CD4-positive, alpha-beta memory T cell (primary cell): ENCODE data around the gene FDPS. TPM values are rescaled to one million over a fixed set of nuclear protein-coding genes. Genes with fewer than 3 reads are reported as not detected.
"Not testable (repeated sequence)": the region's sequence is repeated elsewhere in the genome, so short reads cannot be mapped to it uniquely, and the experiment has no call there.

ENCODE experiments used
- CTCF ChIA-PET: fragments of 350-600 bp; sonication (Branson Sonifier 250); formaldehyde crosslinking; loops from one replicate; lab custom pipeline; 2021; ENCODE audit warnings: inconsistent platforms; ENCODE audit not compliant: partially characterized antibody; lab: Charles Lee
- POLR2A ChIA-PET: fragments of 350-600 bp; sonication (Branson Sonifier 250); formaldehyde crosslinking; loops from one replicate; lab custom pipeline; 2021; ENCODE audit not compliant: partially characterized antibody; lab: Charles Lee
- DNase-seq, 5 donors: peaks; one replicate each; pipeline versions ENCODE4 v3.0.0 to v3.0.0-alpha.2; 2020 to 2022; ENCODE audit warnings: mixed read lengths in 1 of 5
- H3K27ac ChIP-seq: one replicate; pipeline ENCODE4 v1.7.0; 2013; ENCODE audit warnings: low read depth, low read length
- H3K27me3 ChIP-seq: 2 replicates; pipeline ENCODE4 v1.7.0; 2013; ENCODE audit warnings: mild to moderate bottlenecking, low read length, moderate library complexity; ENCODE audit not compliant: insufficient read depth
- H3K36me3 ChIP-seq: 2 replicates; pipeline ENCODE4 v1.7.0; 2013; ENCODE audit warnings: mild to moderate bottlenecking, low read length, moderate library complexity; ENCODE audit not compliant: insufficient read depth
- H3K4me1 ChIP-seq: 2 replicates; pipeline ENCODE4 v1.7.0; 2013; ENCODE audit warnings: mild to moderate bottlenecking, low read length, moderate library complexity; ENCODE audit not compliant: insufficient read depth
- H3K4me3 ChIP-seq, 2 donors: one replicate each; pipeline ENCODE4 v1.7.0; 2013; ENCODE audit warnings: low read length in 2 of 2, mild to moderate bottlenecking in 1 of 2
- H3K9me3 ChIP-seq, 2 donors: one replicate each; pipeline ENCODE4 v1.7.0; 2013; ENCODE audit warnings: low read length in 2 of 2, control low read depth in 1 of 2; ENCODE audit not compliant: control insufficient read depth in 1 of 2
- H3K27ac Mint-ChIP-seq, 7 donors: one replicate each; pipeline ENCODE4 v1.8.0; 2020 to 2021; ENCODE audit warnings: mixed read lengths in 7 of 7, mild to moderate bottlenecking in 6 of 7, inconsistent platforms in 3 of 7, moderate library complexity in 3 of 7
- H3K27me3 Mint-ChIP-seq, 2 donors: one replicate each; pipeline ENCODE4 v1.8.0; 2020 to 2021; ENCODE audit warnings: mixed read lengths in 2 of 2
- H3K36me3 Mint-ChIP-seq, 2 donors: one replicate each; pipeline ENCODE4 v1.8.0; 2020 to 2021; ENCODE audit warnings: mixed read lengths in 2 of 2, inconsistent platforms in 1 of 2, mild to moderate bottlenecking in 1 of 2
- H3K4me1 Mint-ChIP-seq, 4 donors: one replicate each; pipeline ENCODE4 v1.8.0; 2020 to 2021; ENCODE audit warnings: mixed read lengths in 4 of 4, mild to moderate bottlenecking in 1 of 4
- H3K4me3 Mint-ChIP-seq, 8 donors: one replicate each; pipeline ENCODE4 v1.8.0; 2020 to 2021; ENCODE audit warnings: mixed read lengths in 8 of 8, mild to moderate bottlenecking in 7 of 8, moderate library complexity in 6 of 8, inconsistent platforms in 3 of 8
- H3K9me3 Mint-ChIP-seq, 8 donors: one replicate each; pipeline ENCODE4 v1.8.0; 2020 to 2021; ENCODE audit warnings: mixed read lengths in 8 of 8, mild to moderate bottlenecking in 5 of 8, inconsistent platforms in 3 of 8, moderate library complexity in 1 of 8
- intact Hi-C: fragments of 100-400 bp; cut with micrococcal nuclease; formaldehyde crosslinking; loops from one replicate; pipeline ENCODE4 v1.15.1; 2023
- polyA plus RNA-seq, 2 donors: library from polyadenylated mRNA; unstranded; fragments of 300-500 nt; fragmentation: Illumina TruSeq; gene quantifications; one replicate each; pipeline ENCODE4 v1.2.3, GENCODE V29; 2021
- total RNA-seq, 2 experiments: library from RNA; stranded (reverse); gene quantifications; one replicate each; pipeline ENCODE4 v1.2.3, GENCODE V29; 2021

The FDPS gene
- total and polyA plus RNA-seq, 4 experiments from 2014 or later = 82.8 to 157 (median 95.9) TPM

GRCh38 chr1:155285063-155285462 is 23.6 kb upstream of the FDPS start:
- no peak overlapping the region for H3K27ac ChIP-seq
- Mint-ChIP-seq H3K36me3 (no peaks in the 10 kb centered on the region), H3K27me3 (peaks cover 0 to 1% of the 10 kb centered on the region in 2 donors), H3K27ac (no peak overlapping the region), H3K4me3 (no peak overlapping the region), H3K4me1 (no peaks in the 10 kb centered on the region), H3K9me3 (no peaks in the 10 kb centered on the region)
- CTCF ChIA-PET = interaction anchor here (1.0 kb wide), 1 partner anchor 34 kb away, joined by 3 read pairs; no protein-coding TSS in a partner anchor
- no peak for DNase-seq
- H3K9me3 ChIP-seq = no peaks in the 10 kb centered on the region
- POLR2A ChIA-PET = no interaction called here
- H3K27me3 ChIP-seq = no peaks in the 10 kb centered on the region
- no peaks in the 10 kb centered on the region for H3K4me1 ChIP-seq
- H3K36me3 ChIP-seq = no peaks in the 10 kb centered on the region
- H3K4me3 ChIP-seq = no peak overlapping the region
- intact Hi-C loops = no loop called here

- ChIA-PET POLR2A (no interaction called here), CTCF (interaction anchor here (1.0 kb wide), 1 partner anchor 34 kb away, joined by 3 read pairs; no protein-coding TSS in a partner anchor)
- H3K4me1 Mint-ChIP-seq = no peaks in the 10 kb centered on the region
- no peak overlapping the region for H3K27ac Mint-ChIP-seq
- no peaks in the 10 kb centered on the region for H3K27me3 ChIP-seq
- no peak overlapping the region for H3K4me3 Mint-ChIP-seq
- no peaks in the 10 kb centered on the region for H3K9me3 ChIP-seq
- no peaks in the 10 kb centered on the region for H3K9me3 Mint-ChIP-seq
- no peaks in the 10 kb centered on the region for H3K36me3 ChIP-seq
- H3K27me3 Mint-ChIP-seq = peaks cover 0 to 3% of the 10 kb centered on the region in 2 donors
- H3K4me3 ChIP-seq = no peak overlapping the region
- H3K4me1 ChIP-seq = no peaks in the 10 kb centered on the region
- no peak for DNase-seq
- H3K36me3 Mint-ChIP-seq = no peaks in the 10 kb centered on the region
- H3K27ac ChIP-seq = no peak overlapping the region
- intact Hi-C loops = no loop called here
Measured at GRCh38 chr1:155285631-155286044, 23.0 kb upstream of the FDPS start.

GRCh38 chr1:155286544-155286943 is 22.1 kb upstream of the FDPS start:
- intact Hi-C loops = no loop called here
- CTCF ChIA-PET = no interaction called here

GRCh38 chr1:155287987-155288543 is 20.6 kb upstream of the FDPS start:
- Mint-ChIP-seq H3K4me3 (no peak overlapping the region), H3K4me1 (no peaks in the 10 kb centered on the region), H3K36me3 (no peaks in the 10 kb centered on the region), H3K27ac (no peak overlapping the region), H3K27me3 (peaks cover 0 to 8% of the 10 kb centered on the region in 2 donors), H3K9me3 (no peaks in the 10 kb centered on the region)
- CTCF ChIA-PET = no interaction called here
- DNase-seq = no peak
- no peaks in the 10 kb centered on the region for H3K27me3 ChIP-seq
- intact Hi-C loops = no loop called here
- no peaks in the 10 kb centered on the region for H3K4me1 ChIP-seq
- H3K9me3 ChIP-seq = no peaks in the 10 kb centered on the region
- POLR2A ChIA-PET = no interaction called here
- no peaks in the 10 kb centered on the region for H3K36me3 ChIP-seq
- H3K4me3 ChIP-seq = no peak overlapping the region
- no peak overlapping the region for H3K27ac ChIP-seq

More at GRCh38 chr1:155286544-155286943, 22.1 kb upstream of the FDPS start:
- H3K4me1 Mint-ChIP-seq = no peaks in the 10 kb centered on the region
- DNase-seq = no peak
- H3K27ac Mint-ChIP-seq = no peak overlapping the region
- Histone ChIP-seq H3K9me3 (no peaks in the 10 kb centered on the region), H3K27ac (no peak overlapping the region), H3K27me3 (no peaks in the 10 kb centered on the region), H3K4me3 (no peak overlapping the region), H3K36me3 (no peaks in the 10 kb centered on the region), H3K4me1 (no peaks in the 10 kb centered on the region)
- H3K27me3 Mint-ChIP-seq = peaks cover 0 to 6% of the 10 kb centered on the region in 2 donors
- H3K9me3 Mint-ChIP-seq = no peaks in the 10 kb centered on the region
- H3K36me3 Mint-ChIP-seq = no peaks in the 10 kb centered on the region
- POLR2A ChIA-PET = no interaction called here
- peak overlapping the region in 1 of 8 donors; percentile 36 for H3K4me3 Mint-ChIP-seq

- H3K4me3 ChIP-seq, H3K4me1 Mint-ChIP-seq, DNase-seq, H3K4me1 ChIP-seq, H3K4me3 Mint-ChIP-seq, POLR2A ChIA-PET, H3K9me3 ChIP-seq, H3K9me3 Mint-ChIP-seq, H3K36me3 ChIP-seq, H3K27me3 ChIP-seq, H3K27ac ChIP-seq, intact Hi-C loops, H3K36me3 Mint-ChIP-seq: not testable (repeated sequence)
- CTCF ChIA-PET = interaction anchor here (1.2 kb wide), 1 partner anchor 40 kb away, joined by 3 read pairs; no protein-coding TSS in a partner anchor
- peaks cover 13 to 19% of the 10 kb centered on the region in 2 donors for H3K27me3 Mint-ChIP-seq
- peak overlapping the region in 1 of 7 donors; percentile 53 for H3K27ac Mint-ChIP-seq
Measured at GRCh38 chr1:155291006-155291405, 17.7 kb upstream of the FDPS start.

- no peak overlapping the region for H3K27ac ChIP-seq
- Mint-ChIP-seq H3K27ac (no peak overlapping the region), H3K9me3 (peaks cover 0 to 2% (median 0%) of the 10 kb centered on the region in 8 donors), H3K4me1 (peaks cover 0 to 8% (median 4%) of the 10 kb centered on the region in 4 donors), H3K36me3 (no peaks in the 10 kb centered on the region), H3K4me3 (no peak overlapping the region), H3K27me3 (peaks cover 20 to 35% of the 10 kb centered on the region in 2 donors)
- DNase-seq = no peak
- ChIA-PET CTCF (interaction anchor here (1.1 kb wide), 1 partner anchor 43 kb away, joined by 4 read pairs; no protein-coding TSS in a partner anchor), POLR2A (no interaction called here)
- H3K9me3 ChIP-seq = no peaks in the 10 kb centered on the region
- H3K4me3 ChIP-seq = no peak overlapping the region
- peaks cover 6% of the 10 kb centered on the region for H3K4me1 ChIP-seq
- peaks cover 10% of the 10 kb centered on the region for H3K27me3 ChIP-seq
- no peaks in the 10 kb centered on the region for H3K36me3 ChIP-seq
- intact Hi-C loops = no loop called here
Measured at GRCh38 chr1:155293086-155293749, 15.4 kb upstream of the FDPS start.

GRCh38 chr1:155294520-155295182 is 14.0 kb upstream of the FDPS start:
- POLR2A ChIA-PET = no interaction called here
- H3K4me3 Mint-ChIP-seq = peak overlapping the region in 1 of 8 donors; percentile 36

More at GRCh38 chr1:155294520-155295182, 14.0 kb upstream of the FDPS start:
- H3K9me3 Mint-ChIP-seq = peaks cover 0 to 2% (median 0%) of the 10 kb centered on the region in 8 donors
- Histone ChIP-seq H3K4me1 (peaks cover 6% of the 10 kb centered on the region), H3K9me3 (no peaks in the 10 kb centered on the region), H3K4me3 (no peak overlapping the region), H3K27me3 (peaks cover 10% of the 10 kb centered on the region), H3K27ac (no peak overlapping the region), H3K36me3 (no peaks in the 10 kb centered on the region)
- no peaks in the 10 kb centered on the region for H3K36me3 Mint-ChIP-seq
- no peak for DNase-seq
- H3K27me3 Mint-ChIP-seq = peaks cover 20 to 35% of the 10 kb centered on the region in 2 donors
- CTCF ChIA-PET = no interaction called here
- peaks cover 0 to 8% (median 4%) of the 10 kb centered on the region in 4 donors for H3K4me1 Mint-ChIP-seq
- H3K27ac Mint-ChIP-seq = no peak overlapping the region
- intact Hi-C loops = no loop called here
